ENCODE data around the gene ARHGAP15. TPM values are rescaled to one million over a fixed set of nuclear protein-coding genes. Genes with fewer than 3 reads are reported as not detected.

Gene ARHGAP15
- total RNA-seq, 2 donors from 2014 or later: 2.2 to 8.8 TPM

DNA sequence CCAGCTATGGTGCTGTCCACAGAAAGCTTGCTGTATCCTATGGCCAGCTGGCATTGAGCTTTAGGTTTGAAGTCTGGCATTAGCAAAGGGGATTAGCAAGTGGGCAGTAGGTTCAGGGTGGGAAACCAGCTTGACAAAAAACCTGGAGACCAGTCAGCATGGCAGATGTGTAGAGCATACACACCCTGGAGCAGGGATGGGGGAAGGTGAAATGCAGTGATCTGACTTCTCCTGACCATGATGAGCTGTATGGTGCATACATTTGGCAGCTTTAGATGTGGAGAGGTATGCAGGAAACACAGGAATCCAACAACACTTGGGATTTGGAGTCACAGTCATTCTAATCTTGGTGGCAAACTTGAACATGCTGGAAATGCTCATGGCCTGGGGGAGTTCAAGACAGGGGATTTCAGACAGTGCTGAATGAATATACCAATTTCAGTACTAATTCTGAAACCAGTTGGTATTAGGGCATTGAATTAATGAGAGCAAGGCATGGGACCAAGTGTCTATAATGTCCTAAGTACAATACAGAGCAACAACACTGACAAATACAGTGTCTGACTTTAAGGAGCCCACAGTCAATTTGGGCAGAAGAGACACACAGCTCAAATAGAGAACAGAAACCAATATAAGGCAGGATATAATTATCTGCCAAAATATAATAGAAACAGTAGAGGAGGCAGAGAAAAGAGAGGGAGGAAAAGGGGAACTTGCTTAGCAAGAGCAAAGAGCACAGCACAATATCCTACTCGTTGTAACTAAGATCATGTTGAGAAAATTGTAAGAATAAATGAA is 11.8 kb downstream of the ARHGAP15 start:
- intact Hi-C loops (cut with DNase I, micrococcal nuclease): no loop called here
- ATAC-seq (no peak), DNase-seq (no peak)

DNA sequence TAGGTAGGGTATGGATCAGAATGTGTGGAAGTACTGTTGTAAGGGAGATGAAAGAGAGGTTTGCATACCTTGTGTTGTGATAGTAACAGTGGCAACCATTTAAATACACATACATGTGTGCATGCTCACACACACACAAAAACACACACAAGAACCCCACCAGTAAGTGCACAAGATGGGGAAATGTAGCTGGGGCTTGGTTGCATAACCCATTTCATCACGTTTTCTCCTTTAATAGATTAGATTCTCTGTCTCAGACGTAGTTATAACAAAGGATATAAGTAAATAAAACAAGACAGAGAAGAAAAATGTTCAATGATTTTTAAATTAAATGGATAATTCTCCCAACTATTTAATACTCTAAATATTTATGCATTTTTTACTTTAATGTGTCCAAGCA is 13.4 kb downstream of the ARHGAP15 start:
- no peak for ATAC-seq
- intact Hi-C loops (cut with DNase I, micrococcal nuclease): no loop called here
- no peak for DNase-seq

DNA sequence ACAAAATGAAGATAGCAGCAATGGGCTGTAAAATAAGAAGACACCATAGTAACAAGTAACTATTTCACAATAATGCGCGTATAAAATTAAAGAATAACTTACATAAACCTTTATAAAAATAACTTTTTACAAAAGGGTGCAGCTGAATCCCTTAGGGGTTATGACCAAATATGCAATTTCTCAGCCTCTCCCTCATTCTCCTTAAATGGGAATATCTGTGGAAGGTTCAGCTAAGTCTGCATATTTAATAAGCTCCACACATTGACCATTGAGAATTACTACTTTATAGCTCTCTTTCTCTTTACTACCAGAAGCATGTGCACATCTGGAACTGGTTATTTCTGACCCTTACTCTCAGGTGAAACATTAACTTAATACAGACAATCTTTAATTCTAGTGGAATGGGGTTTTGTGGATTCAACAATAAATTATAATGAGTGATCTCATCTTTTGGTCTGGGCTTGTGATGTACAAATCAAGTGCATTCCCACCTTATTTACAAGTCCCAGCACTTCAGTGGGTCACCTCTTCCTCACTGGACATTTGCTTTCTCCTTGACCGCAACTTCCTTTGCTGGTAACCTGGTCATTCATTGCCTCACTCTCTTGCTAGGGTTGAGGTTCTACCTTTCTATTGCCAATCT is 15.7 kb downstream of the ARHGAP15 start:
- intact Hi-C loops (cut with DNase I, micrococcal nuclease): no loop called here
- ATAC-seq (no peak), DNase-seq (no peak)

DNA sequence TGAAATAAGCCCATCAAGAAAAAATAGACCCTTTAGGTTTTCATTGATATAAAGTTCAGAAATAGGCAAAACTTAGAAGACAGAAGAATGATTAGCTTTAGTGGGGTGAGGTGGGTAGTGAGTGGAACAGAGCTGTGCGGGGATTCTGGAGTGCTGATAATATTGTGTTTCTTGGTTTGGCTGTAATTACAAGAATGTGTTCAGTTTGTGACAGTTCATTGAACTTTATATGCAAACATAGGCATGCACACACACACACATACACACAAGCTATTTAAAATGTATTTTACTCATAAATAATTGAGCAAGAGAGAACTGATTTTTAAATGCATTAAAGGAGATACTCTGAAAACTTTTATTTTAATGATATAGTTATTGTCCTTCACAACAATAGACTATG is 17.1 kb downstream of the ARHGAP15 start:
- no peak for ATAC-seq
- DNase-seq: no peak
- intact Hi-C loops (cut with DNase I, micrococcal nuclease): no loop called here

DNA sequence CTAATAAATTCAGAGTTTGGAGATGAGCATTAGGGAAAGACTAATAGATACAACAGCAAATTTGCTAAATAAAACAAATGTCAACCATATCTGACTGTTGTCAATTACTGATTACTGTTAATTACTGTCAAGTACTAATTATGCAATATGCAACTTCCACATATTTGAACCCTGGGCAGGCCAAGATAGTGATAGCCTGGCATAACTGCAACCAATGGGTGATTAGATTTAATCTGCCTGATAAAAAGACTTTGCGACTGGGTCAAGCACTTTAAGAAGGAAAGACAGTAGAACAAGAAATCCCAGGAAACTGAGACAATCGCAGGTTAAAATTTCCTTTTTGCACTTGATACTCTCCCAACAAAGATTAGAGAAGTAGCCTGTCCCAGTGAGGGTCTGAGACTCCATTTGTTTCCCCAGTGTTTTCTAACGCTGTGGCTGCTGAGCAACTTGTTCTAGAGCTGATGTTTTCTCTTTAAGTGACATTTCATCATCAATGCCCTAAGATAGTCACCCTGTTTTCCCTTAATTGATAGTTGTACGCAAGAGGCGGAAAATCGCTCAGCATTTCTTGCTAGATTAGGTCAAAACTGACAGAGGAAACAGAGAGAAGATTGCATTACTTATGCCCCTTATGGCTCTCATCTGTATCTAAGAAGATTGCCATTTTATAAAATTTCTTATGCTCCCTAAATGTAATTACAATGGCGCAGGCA is 17.8 kb downstream of the ARHGAP15 start:
- intact Hi-C loops (cut with DNase I, micrococcal nuclease): no loop called here
- no peak for DNase-seq
- ATAC-seq: no peak

DNA sequence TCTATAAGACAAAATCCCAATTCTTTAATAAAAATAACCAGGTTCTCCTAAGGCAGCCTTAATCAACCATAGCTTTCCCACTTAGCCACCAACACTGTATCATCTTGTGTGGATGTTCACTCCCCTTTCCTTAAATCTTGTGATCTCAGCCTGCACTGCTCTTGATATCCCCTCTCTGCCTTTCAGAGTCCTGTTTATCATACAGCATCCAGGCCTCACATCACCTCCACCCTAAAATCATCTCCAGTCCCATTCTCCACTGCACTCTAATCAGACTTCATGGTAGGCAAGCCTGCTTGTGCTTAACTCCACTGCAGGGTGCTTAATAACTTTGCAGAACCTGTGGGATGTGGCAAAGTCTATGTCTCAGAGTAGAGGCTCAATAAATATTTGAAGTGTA is 18.8 kb downstream of the ARHGAP15 start:
- ATAC-seq (no peak), DNase-seq (no peak)
- intact Hi-C loops (cut with DNase I, micrococcal nuclease): no loop called here

DNA sequence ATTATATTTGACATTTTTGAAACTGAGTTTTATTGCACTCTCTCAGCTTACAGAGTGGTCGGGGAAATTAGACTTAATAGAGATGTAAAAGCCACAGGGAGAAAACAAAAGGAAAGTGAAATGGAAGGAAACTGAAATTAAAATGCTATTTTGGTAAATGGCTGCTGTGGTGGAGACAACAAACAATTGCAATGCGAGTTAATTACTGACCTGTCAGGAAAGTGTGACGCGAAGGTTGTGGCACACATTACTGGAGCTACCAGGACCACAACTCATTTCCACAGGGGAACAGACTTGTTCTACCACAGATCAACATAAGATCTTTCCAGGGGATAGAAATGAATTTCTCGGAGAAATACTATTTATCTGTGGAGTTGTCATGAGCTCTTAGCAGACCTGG is 19.5 kb downstream of the ARHGAP15 start:
- ATAC-seq (no peak), DNase-seq (no peak)
- intact Hi-C loops (cut with DNase I, micrococcal nuclease): no loop called here

DNA sequence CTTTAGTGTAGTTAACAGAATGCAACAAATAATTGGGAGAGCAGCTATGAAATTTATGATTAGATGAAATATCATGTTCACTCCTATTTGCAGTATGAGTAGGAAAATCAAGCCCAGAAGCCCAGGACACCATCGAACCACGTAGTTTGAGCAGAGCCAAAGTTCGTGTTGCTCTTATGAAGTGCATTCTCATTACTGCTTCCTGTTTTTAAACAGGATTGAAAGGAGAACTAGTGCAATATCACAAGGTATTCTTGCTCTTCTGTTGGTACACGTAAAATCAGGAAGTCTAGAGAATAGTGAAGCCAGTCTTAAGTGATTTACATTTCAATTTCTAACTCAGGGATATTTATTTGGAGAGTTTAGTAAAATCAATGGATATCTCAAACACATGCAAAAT is 21.1 kb downstream of the ARHGAP15 start:
- DNase-seq (no peak), ATAC-seq (no peak)
- intact Hi-C loops (cut with DNase I, micrococcal nuclease): no loop called here

DNA sequence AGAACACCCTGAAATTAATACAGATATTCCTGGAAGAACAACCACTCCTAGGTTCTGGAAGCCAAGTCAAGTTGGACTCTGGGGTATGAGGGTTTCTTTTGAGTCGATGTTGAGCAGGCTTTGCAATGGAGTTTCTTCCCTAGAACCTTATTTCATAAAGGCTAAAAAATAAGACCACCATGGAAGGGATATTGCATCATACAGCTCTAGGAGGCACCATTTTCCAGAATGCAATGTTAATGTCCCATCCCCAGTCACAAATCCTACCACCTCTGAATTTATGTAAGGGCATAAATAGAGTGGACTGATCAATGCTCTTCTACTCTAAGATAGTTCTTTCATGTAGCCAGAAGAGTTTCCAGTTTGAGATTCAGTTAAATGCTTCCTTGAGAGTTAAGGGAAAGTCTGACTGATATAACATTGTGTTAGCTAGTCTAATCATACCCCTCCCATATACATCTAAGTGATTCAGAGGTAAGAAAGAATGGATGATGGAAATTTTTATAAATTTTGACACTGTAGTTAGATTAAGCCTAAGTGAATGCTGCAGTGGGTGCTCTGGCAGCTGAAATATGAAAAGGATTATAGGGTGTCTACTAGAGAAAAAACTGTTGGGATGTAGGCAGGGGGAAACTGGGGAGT is 22.0 kb downstream of the ARHGAP15 start:
- no peak for DNase-seq
- intact Hi-C loops (cut with DNase I, micrococcal nuclease): no loop called here
- ATAC-seq: no peak

DNA sequence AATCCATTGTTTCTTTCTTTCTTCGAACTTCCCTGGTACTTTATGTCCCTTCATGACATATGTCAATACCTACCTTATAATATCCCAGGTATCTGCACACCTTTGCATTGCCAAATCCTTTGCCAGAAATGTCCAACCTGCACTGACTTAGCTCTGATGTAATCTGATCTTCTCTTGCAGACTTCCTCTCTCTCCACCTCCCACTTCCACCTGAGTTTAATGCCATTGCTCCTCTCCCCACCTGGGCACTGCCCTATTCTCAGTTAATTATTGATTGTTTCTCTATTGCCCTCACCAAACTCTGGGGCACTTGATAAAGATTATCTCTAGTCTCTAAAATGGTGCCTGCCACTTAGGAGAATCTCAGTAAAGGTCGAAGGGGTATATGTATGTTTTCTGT is 23.0 kb downstream of the ARHGAP15 start:
- DNase-seq (no peak), ATAC-seq (no peak)
- intact Hi-C loops (cut with DNase I, micrococcal nuclease): no loop called here

DNA sequence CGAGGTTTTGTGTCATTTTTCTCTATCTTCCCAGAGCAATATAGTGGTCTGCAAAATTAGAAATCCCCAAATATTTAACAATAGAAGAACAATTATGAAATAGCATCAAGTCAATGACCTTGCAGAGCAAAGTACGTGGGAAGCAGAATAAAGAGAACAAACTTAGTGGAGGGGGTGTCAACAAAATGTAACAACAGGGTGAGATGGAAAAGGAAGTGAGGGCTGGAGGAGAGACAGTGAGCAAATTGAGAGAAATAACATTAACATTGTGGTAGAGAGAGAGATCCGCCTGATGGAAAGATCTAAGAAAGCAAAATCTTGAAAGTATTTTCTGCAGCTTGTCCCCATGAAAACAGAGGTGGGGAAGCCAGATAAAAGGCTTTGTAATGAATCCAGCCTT is 23.4 kb downstream of the ARHGAP15 start:
- intact Hi-C loops (cut with DNase I, micrococcal nuclease): no loop called here
- no peak for DNase-seq
- ATAC-seq: no peak

DNA sequence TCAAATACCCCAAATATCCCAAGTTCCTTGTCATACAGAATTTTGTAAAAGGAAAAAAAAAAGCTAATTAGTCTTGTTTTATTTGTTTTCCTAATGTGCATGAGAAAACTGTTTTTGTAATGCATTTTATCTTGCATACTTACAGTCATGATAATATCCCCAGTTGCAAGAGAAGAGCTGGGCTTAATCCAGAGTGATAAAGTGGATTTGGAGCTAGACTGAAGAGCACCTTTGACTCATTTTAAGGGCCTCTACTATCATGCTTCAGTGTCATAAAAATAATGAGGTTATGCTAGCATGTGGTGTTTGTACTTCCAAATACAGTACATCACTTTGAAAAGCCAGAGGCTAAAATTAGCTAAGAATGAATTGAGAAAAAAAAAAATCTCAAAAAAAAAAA is 26.4 kb downstream of the ARHGAP15 start:
- ATAC-seq (no peak), DNase-seq (no peak)
- intact Hi-C loops (cut with DNase I, micrococcal nuclease): no loop called here

DNA sequence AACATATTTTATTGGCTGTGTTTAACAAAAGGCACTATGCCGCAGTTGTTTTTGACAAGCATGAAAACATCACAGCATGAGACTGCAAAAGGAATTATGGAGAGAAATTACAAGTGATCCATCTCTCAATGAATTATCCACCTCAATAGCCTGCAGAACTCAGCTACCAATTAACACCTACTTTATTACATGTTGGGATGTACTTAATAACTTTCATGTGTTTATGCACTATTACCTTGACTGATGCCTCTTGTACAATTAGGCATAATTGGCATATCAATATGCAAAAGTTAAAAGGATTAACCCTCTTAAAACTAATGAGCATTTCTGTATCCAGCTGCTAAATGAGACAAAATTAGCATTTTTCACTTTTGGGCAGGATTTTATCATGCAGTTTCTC is 27.8 kb downstream of the ARHGAP15 start:
- DNase-seq (no peak), ATAC-seq (no peak)
- intact Hi-C loops (cut with DNase I, micrococcal nuclease): no loop called here

DNA sequence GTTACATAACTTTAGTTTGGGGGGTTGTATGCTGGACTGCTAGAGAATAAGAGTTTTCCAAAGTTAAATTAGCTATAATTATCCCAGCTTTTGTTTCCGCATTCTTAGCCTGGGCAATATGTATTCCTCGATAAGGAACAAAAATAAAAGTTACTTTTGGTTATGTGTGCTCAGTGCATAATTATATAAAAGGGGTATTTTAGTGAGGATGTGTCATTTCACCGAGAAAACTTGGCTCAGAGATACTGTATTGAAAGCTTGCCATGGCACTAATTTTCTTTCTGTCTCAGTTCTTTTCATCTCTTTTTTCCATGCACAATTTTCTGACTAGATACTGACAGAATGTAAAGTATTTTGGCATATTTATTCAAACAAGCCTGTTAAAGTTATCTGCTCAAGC is 28.2 kb downstream of the ARHGAP15 start:
- intact Hi-C loops (cut with DNase I, micrococcal nuclease): no loop called here
- ATAC-seq: no peak
- DNase-seq: no peak

DNA sequence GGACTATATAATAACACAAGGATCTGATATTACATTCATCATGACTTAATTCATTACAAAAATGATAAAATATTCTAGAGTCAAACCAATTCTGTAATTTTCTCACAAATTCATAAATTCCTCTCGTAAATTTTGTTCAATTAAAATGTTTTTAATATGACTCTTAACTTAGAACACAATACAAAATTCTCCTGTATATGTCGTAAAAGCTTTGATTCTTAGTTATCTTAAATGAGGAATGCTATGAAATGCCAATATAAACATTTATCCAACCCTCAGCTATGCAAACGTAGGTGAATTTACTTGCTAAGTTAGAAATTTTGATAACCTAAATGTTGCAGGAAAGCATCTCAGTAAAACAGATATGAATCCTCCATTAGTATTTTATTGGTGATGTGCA is 28.9 kb downstream of the ARHGAP15 start:
- ATAC-seq (no peak), DNase-seq (no peak)
- intact Hi-C loops (cut with DNase I, micrococcal nuclease): no loop called here

DNA sequence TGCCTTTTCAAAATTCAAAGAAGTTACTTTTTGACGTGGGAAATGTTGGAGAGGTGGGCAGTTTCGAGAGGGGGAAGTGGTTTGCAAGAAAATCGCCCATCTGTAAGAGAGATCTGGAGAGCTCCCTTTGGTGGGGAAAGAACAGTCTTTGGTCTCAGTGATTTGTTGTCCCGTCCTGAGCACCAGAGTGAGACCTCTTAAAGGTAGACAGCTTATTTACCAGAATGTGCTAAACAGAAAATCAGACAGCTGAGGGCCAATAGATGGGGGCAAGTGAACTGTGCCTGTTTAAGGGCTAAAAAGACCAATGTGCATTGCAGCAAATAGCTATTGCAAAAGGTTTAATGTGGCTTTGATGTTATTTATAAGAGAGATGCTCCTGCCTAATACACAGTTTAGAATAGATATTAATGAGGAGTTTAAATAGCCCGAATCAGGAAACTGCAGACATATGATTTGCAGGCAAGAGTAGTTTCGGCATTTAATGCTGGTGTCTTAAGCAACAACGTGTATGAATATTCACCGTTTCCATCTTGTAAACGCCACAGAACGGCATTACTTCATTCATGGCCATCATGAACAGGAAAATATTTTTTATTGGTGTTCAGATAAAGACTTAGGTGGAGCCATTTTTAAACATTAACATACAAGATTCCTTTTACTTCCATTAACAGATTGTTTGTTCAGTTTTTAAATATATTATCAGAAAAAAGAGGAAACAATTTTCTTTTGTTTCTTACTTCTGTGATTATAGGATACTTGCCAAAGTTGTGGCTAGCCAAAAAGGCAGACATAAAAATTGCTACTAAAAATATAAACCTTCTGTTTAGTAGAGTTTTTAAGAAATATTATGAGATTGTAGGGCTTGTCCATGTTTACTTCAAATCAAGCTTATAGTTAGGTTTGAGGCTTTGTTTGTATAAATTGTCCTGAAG is 29.6 kb downstream of the ARHGAP15 start:
- DNase-seq: no peak
- ATAC-seq: no peak
- intact Hi-C loops (cut with DNase I, micrococcal nuclease): no loop called here

DNA sequence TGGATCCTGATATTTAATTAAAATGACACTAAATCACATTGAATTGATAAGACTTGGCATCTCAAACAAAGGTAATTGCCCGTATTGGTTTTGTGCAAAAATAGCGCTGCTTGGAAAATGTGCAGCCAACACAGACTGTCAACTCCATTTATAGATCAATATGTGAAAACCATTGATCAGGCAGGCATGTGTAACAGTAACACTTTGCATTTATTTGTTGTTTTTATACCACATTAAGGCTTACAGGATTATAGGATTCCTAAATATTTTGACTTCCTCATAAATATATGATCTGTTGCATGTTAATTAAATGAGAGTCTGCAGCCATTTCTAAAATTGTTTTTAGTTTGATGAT is 30.2 kb downstream of the ARHGAP15 start:
- no peak for DNase-seq
- no peak for ATAC-seq
- intact Hi-C loops (cut with DNase I, micrococcal nuclease): no loop called here

DNA sequence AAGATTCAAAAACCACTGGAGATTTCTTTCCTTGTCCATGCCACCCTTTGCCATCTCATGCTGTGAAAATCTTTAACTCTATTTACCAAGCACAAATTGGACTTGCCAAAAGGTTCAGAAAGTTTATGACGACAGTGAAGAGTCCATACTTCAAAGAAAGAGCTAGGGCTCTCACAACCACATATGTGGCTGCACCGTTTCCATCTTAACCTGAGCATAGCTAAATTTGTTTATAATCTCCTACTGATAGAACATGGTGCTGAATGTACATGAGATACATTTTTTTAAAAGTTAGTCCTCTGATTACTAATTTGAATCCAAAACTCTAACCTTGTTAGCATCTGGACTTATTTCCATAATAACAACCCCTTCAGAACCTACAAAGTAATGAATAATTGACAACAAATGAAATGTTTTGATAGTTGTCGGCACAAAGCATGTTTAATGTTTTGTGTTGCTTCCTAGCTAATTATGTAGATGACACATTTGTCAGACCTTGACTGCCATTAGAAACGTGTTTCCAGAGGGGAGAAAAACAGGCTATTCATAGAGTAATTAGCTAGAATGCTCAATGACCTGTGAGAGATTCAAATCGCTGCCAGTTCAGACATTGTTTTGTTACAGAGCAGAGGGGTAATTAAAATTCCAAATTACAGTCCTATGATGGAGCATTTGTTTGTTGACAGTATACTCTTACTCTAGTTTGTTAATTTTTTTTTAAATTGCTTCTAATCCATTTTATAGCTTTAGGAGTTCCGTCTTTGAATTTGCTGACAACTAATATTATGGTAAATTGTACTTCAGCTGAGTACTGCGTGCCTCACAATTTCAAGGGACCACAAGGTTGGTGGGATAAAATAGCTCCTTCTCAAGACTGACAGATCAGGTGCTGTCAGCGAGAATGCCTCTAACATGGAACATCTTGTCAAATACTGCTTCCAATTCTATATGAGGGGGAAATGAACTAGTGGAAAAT is 31.8 kb downstream of the ARHGAP15 start:
- DNase-seq: no peak
- intact Hi-C loops (cut with DNase I, micrococcal nuclease): no loop called here
- no peak for ATAC-seq

Data from left colon (tissue), 2 donors.